ENCODE measurements around the gene LRRC8A.
A peak's percentile ranks its signal among the peaks of the same experiment; 100 is the strongest.
"Not testable (repeated sequence)": the region's sequence is repeated elsewhere in the genome, so short reads cannot be mapped to it uniquely, and the experiment has no call there.

The LRRC8A gene

DNA sequence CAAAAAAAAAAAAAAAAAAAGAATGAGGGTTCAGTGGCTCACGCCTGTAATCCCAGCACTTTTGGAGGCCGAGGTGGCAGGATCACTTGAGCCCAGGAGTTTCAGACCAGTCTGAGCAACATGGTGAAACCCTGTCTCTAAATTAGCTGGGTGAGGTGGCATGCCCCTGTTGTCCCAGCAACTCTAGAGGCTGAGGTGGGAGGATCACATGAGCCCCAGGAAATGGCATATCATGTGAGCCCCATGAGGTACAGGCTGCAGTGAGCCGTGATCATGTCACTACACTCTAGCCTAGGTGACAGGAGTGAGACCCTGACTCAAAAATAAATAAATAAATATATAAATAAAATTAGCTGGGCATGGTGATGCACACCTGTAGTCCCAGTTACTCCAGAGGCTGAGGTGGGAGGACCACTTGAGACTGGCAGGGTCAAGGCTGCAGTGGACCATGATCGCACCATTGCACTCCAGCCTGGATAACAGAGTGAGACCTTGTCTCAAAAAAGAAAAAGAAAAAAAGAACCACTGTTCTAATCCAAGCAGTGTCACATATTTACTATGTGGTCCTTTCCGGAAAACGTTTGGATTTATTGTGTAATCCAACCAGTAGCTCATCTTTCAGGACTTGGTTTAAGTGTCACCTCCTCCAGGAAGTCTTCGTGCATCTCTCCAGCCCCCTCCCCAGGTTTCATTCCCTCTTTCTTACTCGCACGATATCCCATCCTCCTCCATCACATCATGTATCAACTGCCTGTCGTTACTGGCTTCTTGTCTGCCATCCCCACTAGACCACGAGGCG lies 40.0 kb upstream of the LRRC8A start:
- in situ Hi-C loops (cut with HindIII; ENCODE audit: low sequenced_read_pairs), result no loop called here
- DNase-seq (ENCODE audit: low read depth, low spot score), result no peak
- H3K4me3 ChIP-seq (ENCODE audit: low read depth, low read length), result no peak overlapping the region
- TF ChIP-seq, protein P1, sequence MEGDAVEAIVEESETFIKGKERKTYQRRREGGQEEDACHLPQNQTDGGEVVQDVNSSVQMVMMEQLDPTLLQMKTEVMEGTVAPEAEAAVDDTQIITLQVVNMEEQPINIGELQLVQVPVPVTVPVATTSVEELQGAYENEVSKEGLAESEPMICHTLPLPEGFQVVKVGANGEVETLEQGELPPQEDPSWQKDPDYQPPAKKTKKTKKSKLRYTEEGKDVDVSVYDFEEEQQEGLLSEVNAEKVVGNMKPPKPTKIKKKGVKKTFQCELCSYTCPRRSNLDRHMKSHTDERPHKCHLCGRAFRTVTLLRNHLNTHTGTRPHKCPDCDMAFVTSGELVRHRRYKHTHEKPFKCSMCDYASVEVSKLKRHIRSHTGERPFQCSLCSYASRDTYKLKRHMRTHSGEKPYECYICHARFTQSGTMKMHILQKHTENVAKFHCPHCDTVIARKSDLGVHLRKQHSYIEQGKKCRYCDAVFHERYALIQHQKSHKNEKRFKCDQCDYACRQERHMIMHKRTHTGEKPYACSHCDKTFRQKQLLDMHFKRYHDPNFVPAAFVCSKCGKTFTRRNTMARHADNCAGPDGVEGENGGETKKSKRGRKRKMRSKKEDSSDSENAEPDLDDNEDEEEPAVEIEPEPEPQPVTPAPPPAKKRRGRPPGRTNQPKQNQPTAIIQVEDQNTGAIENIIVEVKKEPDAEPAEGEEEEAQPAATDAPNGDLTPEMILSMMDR (IDR thresholded peaks at IDR 0.05; ENCODE audit: low read depth, low read length), result no peak

DNA sequence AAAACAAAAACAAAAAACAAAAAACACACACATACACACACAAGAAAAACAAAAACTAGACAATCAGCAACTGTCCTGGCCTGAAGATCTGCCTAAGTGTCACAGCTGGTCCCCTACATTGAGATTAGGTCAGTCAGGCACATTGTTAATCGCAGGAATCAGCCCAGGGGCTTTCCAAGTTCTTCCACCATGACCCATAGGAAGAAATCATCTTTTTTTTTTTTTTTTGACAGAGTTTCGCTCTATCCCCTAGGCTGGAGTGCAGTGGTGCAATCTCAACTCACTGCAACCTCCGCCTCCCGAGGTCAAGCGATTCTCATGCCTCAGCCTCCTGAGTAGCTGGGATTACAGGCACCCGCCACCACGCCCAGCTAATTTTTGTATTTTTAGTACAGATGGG lies 38.8 kb upstream of the LRRC8A start:
- H3K4me3 ChIP-seq (ENCODE audit: low read depth, low read length); in situ Hi-C loops (cut with HindIII; ENCODE audit: low sequenced_read_pairs); DNase-seq (ENCODE audit: low read depth, low spot score): not testable (repeated sequence)

DNA sequence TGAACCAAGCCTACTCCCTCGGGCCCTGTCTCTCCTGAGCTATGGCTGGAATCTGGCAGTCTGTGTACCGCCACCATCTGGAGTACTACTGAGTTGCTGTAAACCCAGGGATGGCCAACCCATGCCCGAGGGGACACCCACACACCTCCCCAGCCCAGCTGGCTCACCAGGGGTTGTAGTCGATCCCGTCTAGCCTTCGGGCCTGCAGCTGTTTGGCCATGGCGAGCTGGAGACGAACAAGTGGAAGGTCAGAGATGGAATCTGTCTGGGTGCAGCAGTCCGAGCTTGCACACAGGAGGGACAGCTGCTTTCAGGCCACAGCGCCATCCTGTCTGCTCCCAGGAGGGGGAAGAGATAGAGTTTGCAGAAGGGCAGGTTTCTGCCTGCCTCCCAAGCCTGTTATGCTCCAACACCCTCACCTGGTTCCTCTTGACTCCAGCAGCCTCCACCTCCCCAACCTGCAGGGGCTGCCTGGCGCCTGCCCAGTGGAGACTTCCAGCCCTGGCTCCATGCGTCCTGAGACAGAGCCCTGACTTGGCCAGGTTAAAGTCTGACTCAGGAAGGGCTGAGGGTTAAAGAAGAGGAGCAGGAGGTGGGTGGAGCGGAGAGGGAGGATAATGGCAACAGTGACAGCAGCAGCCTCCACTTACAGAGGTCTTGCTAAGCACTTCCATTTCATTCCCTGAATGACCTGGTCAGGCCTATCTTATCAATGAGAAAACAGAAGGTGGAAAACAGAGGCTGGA lies 36.6 kb upstream of the LRRC8A start:
- no peak overlapping the region for H3K4me3 ChIP-seq (ENCODE audit: low read depth, low read length)
- in situ Hi-C loops (cut with HindIII; ENCODE audit: low sequenced_read_pairs), result no loop called here

DNA sequence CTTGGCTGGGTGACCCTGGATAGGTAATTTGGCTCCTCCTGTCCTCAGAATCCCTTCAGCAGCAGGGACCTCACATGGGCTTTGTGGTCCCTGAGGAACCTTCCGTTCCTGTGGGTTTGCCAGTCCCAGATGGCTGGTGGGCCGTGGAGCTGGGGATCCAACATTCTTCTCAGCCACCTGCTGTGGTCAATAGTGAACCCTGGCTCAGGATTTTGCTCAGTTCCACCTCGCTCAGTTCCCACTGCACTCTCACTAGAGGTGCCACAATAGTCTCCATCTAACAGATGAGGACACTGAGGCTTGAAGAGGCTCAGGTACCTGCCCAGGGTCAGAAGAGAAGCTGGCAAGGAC lies 35.3 kb upstream of the LRRC8A start:
- TF ChIP-seq, protein P1 (IDR thresholded peaks at IDR 0.05; ENCODE audit: low read depth, low read length), result no peak
- no peak for DNase-seq (ENCODE audit: low read depth, low spot score)
- in situ Hi-C loops (cut with HindIII; ENCODE audit: low sequenced_read_pairs), result no loop called here
- no peak overlapping the region for H3K4me3 ChIP-seq (ENCODE audit: low read depth, low read length)

More for the DNA sequence above, 36.6 kb upstream of the LRRC8A start:
- TF ChIP-seq, protein P1 (IDR thresholded peaks at IDR 0.05; ENCODE audit: low read depth, low read length), result no peak
- no peak for DNase-seq (ENCODE audit: low read depth, low spot score)

DNA sequence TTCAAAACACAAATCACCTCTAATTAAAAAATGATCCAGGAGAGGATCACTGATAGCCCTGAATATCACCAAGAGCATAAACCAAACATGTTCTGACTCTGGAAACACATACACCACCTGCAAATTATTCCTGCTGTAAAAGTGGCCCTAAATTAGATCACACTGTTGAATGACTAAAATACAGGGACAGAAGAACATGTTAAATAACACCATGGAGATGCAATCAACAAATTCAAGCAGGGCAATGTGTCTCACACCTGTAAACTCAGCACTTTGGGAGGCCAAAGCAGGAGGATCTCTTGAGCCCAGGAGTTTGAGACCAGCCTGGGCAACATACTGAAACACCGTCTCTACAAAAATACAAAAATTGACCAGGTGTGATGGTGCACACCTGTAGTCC lies 34.1 kb upstream of the LRRC8A start:
- TF ChIP-seq, protein P1 (IDR thresholded peaks at IDR 0.05; ENCODE audit: low read depth, low read length), result no peak
- H3K4me3 ChIP-seq (ENCODE audit: low read depth, low read length), result no peak overlapping the region
- in situ Hi-C loops (cut with HindIII; ENCODE audit: low sequenced_read_pairs), result no loop called here
- DNase-seq (ENCODE audit: low read depth, low spot score), result no peak

DNA sequence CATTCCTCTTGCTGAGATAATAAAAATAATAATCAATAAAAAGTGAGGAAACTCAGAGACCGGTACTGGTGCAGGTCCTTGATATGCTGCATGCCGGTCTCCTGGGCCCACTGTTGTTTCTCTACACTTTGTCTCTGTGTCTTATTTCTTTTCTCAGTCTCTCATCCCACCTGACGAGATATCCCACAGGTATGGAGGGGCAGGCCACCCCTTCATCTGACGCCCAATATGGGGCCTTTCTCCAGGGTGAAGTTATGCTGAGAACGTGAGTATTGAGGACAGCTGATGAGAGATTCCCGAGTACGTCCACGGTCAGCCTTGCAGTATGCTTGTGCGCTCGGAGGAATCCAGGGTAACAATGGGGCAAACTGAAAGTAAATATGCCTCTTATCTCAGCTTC lies 30.9 kb upstream of the LRRC8A start:
- H3K4me3 ChIP-seq (ENCODE audit: low read depth, low read length); DNase-seq (ENCODE audit: low read depth, low spot score); in situ Hi-C loops (cut with HindIII; ENCODE audit: low sequenced_read_pairs): not testable (repeated sequence)

DNA sequence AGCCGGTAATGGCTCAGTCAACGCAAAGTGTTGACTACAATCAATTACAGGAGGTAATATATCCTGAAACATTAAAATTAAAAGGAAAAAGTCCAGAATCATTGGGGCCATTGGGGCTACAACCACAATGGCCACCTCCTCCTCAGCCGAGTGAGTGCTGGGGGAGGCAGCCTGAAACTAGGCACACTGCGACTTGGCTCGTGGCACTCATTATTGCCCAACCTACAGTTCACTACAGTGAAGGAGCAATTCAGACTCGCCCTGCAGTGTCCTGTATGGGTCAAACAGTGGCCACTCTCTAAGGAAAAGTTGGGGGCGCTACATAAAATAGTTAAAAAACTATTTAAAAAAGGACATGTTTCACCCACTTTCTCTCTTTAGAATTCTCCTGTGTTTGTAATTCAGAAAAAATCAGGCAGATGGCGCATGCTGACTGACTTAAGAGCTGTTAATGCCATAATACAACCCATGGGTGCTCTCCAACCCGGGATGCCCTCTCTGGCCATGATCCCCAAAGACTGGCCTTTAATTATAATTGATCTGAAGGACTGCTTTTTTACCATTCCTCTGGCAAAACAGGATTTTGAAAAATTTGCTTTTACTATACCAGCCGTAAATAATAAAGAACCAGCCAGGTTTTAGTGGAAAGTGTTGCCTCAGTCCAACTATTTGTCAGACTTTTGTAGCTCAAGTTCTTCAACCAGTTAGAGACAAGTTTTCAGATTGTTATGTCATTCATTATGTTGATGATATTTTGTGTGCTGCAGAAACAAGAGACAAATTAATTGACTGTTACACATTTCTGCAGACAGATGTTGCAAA lies 29.9 kb upstream of the LRRC8A start:
- TF ChIP-seq, protein P1 (IDR thresholded peaks at IDR 0.05; ENCODE audit: low read depth, low read length), result peak; percentile 23
- in situ Hi-C loops (cut with HindIII; ENCODE audit: low sequenced_read_pairs); H3K4me3 ChIP-seq (ENCODE audit: low read depth, low read length): not testable (repeated sequence)
- DNase-seq (ENCODE audit: low read depth, low spot score), result peak; percentile 34

DNA sequence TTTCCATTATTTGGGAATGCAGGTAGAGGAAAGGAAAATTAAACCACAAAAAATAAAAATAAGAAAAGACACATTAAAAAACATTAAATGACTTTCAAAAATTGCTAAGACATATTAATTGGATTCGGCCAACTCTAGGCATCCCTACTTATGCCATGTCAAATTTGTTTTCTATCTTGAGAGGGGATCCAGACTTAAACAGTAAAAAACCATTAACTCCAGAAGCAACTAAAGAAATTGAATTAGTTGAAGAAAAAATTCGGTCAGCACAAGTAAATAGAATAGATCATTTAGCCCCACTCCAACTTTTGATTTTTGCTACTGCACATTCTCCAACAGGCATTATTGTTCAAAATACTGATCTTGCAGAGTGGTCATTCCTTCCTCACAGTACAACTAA lies 29.3 kb upstream of the LRRC8A start:
- H3K4me3 ChIP-seq (ENCODE audit: low read depth, low read length); in situ Hi-C loops (cut with HindIII; ENCODE audit: low sequenced_read_pairs); DNase-seq (ENCODE audit: low read depth, low spot score): not testable (repeated sequence)

DNA sequence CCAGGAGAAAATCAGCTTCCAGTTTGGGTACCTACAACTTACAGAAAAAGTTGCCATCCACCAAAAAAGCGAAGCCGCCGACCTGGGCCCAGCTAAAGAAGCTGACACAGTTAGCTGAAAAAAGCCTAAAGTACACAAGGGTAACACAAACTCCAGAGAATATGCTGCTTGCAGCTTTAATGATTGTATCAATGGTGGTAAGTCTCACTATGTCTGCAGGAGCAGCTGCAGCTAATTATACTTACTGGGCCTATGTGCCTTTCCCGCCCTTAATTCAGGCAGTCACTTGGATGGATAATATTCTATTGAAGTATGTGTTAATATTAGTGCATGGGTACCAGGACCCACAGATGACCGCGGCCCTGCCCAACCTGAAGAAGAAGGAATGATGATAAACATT lies 27.5 kb upstream of the LRRC8A start:
- DNase-seq (ENCODE audit: low read depth, low spot score); in situ Hi-C loops (cut with HindIII; ENCODE audit: low sequenced_read_pairs); H3K4me3 ChIP-seq (ENCODE audit: low read depth, low read length): not testable (repeated sequence)

DNA sequence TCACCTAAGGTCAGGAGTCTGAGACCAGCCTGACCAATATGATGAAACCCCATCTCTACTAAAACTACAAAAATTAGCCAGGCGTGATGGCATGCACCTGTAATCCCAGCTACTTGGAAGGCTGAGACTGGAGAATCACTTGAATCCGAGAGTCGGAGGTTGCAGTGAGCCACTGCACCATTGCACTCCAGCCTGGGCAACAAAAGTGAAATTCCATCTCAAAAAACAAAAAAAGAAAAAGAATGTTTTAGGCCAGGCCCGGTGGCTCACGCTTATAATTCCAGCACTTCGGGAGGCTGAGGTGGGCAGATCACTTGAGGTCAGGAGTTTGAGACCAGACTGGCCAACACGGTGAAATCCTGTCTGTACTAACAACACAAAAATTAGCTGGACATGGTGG lies 23.5 kb upstream of the LRRC8A start:
- DNase-seq (ENCODE audit: low read depth, low spot score); in situ Hi-C loops (cut with HindIII; ENCODE audit: low sequenced_read_pairs); H3K4me3 ChIP-seq (ENCODE audit: low read depth, low read length): not testable (repeated sequence)
